Body of pancreas (tissue), 4 donors: ENCODE measurements around the gene PRRC2B. TPM values are rescaled to one million over a fixed set of nuclear protein-coding genes. Genes with fewer than 3 reads are reported as not detected.

Source experiments
- ATAC-seq: fragments of 150-250 bp; one replicate; pipeline ENCODE4 v1.9.1; 2016
- DNase-seq, 4 donors: peaks; one replicate each; pipeline ENCODE4 v3.0.0-alpha.2; 2019
- H3K27ac ChIP-seq, 4 donors: fragments of 200-600 bp; sonication (generic); 1 replicate in 3 of 4; 2 replicates in 1 of 4; pipeline versions ENCODE4 v1.5.1 to v1.6.1; 2016 to 2019; ENCODE audit warnings: mild to moderate bottlenecking in 1 of 4, mixed read lengths in 1 of 4, moderate library complexity in 1 of 4
- H3K27me3 ChIP-seq, 2 donors: fragments of 200-600 bp; sonication (generic); one replicate each; pipeline ENCODE4 v1.6.0; 2016; ENCODE audit warnings: mild to moderate bottlenecking in 1 of 2
- H3K36me3 ChIP-seq, 2 donors: fragments of 200-600 bp; sonication (generic); replicated peaks in 1 of 2; 2 replicates each; pipeline ENCODE4 v1.5.1; 2016; ENCODE audit warnings: low read depth in 2 of 2; ENCODE audit not compliant: insufficient read depth in 1 of 2
- H3K4me1 ChIP-seq: fragments of 200-600 bp; sonication (generic); one replicate; pipeline ENCODE4 v1.6.0; 2016
- H3K4me3 ChIP-seq, 2 donors: fragments of 200-600 bp; sonication (generic); 1 replicate in 1 of 2; 2 replicates in 1 of 2; pipeline ENCODE4 v1.5.1; 2016 to 2019
- H3K9me3 ChIP-seq, 3 donors: fragments of 200-600 bp; sonication (generic); 1 replicate in 2 of 3; 2 replicates in 1 of 3; pipeline ENCODE4 v1.5.1; 2016
- CTCF ChIP-seq, 7 experiments: fragments of 450-650 bp in 4 of 7; fragments of 200-600 bp in 3 of 7; sonication (generic) in 3 of 7; IDR thresholded peaks; one replicate each; pipeline ENCODE4 v1.5.1; 2016 to 2019; ENCODE audit warnings: antibody characterized with exemption in 7 of 7
- POLR2A ChIP-seq, 3 donors: fragments of 450-650 bp; IDR thresholded peaks; one replicate each; pipeline ENCODE4 v1.6.1; 2016; ENCODE audit warnings: antibody characterized with exemption in 3 of 3, mild to moderate bottlenecking in 2 of 3
- WGBS, 2 donors: methylation state at CpG; one replicate each; pipeline ENCODE4 v1.1.5; 2017; 5-methylcytosine and 5-hydroxymethylcytosine counted together
- intact Hi-C: fragments of 100-400 bp; cut with DNase I; formaldehyde crosslinking; loops from one replicate; pipeline ENCODE4 v1.15.1; 2023
- total RNA-seq, 2 donors: library from RNA; depleted of rRNA; stranded (reverse); fragments of >200 nt; gene quantifications; one replicate each; pipeline ENCODE4 v1.1.0, GENCODE V29; 2016

The PRRC2B gene
- total RNA-seq, 2 donors from 2014 or later = 78.3 to 177 TPM

DNA sequence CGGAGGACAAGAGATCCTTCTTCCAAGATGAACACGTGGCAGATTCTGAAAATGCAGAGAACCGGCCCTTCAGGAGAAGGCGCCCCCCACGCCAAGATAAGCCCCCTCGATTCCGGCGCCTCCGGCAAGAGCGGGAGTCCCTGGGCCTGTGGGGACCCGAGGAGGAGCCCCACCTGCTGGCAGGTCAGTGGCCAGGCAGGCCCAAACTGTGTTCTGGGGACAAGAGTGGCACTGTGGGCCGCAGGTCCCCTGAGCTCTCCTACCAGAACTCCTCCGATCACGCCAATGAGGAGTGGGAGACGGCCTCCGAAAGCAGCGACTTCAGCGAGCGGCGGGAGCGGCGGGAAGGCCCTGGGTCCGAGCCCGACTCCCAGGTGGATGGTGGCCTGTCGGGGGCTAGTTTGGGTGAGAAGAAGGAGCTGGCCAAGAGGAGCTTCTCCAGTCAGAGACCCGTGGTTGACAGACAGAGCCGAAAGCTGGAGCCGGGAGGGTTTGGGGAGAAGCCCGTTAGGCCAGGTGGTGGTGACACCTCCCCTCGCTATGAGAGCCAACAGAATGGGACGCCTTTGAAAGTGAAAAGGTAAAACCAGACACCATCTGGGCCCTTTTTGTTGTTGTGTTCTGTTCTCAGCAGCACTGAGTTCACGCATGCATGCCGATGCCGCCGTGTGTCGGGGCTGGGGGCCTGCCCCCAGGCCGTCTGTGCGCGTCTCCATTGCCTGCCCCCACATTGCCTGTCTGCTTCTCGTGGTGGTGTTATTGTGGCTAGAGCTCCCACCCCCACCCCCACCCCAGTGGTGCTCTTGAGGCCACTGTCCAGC, 82.3 kb downstream of the PRRC2B start:
- ATAC-seq = no peak
- TF ChIP-seq CTCF (IDR thresholded peaks at IDR 0.05) (peak in 3 of 7 experiments; percentile 19 to 31 (median 31)), POLR2A (IDR thresholded peaks at IDR 0.05) (no peak)
- Histone ChIP-seq H3K4me3 (no peak overlapping the region), H3K4me1 (no peaks in the 10 kb centered on the region), H3K27ac (no peak overlapping the region), H3K36me3 (peaks cover 31 to 59% of the 10 kb centered on the region in 2 donors), H3K9me3 (no peaks in the 10 kb centered on the region), H3K27me3 (no peaks in the 10 kb centered on the region)
- DNase-seq = no peak
- intact Hi-C loops = loop anchor here (5.0 kb wide), 1 partner anchor 124 kb away; no protein-coding TSS in a partner anchor
- WGBS, 2 donors = 82 to 93% methylated on average over 21 to 39 of the region's 40 CpGs

GRCh38 chr9:131476777-131477345, 83.0 kb downstream of the PRRC2B start:
- Histone ChIP-seq H3K36me3 (peaks cover 31 to 59% of the 10 kb centered on the region in 2 donors), H3K4me1 (no peaks in the 10 kb centered on the region), H3K9me3 (no peaks in the 10 kb centered on the region), H3K4me3 (no peak overlapping the region), H3K27me3 (no peaks in the 10 kb centered on the region), H3K27ac (no peak overlapping the region)
- no peak for TF ChIP-seq CTCF (IDR thresholded peaks at IDR 0.05)
- no peak for TF ChIP-seq POLR2A (IDR thresholded peaks at IDR 0.05)
- intact Hi-C loops = loop anchor here (5.0 kb wide), 1 partner anchor 125 kb away; no protein-coding TSS in a partner anchor
- DNase-seq = no peak
- ATAC-seq = no peak
- 79% methylated on average over 18 of the region's 18 CpGs; no CpG with 5 or more reads in 1 of the 2 donors for WGBS, 2 donors

- Histone ChIP-seq H3K36me3 (peaks cover 33 to 59% of the 10 kb centered on the region in 2 donors), H3K9me3 (no peaks in the 10 kb centered on the region), H3K4me3 (no peak overlapping the region), H3K4me1 (no peaks in the 10 kb centered on the region), H3K27ac (no peak overlapping the region), H3K27me3 (no peaks in the 10 kb centered on the region)
- WGBS, 2 donors = 92 to 95% methylated on average over 7 to 10 of the region's 11 CpGs
- DNase-seq (no peak), ATAC-seq (no peak)
- intact Hi-C loops = loop anchor here (5.0 kb wide), 1 partner anchor 125 kb away; no protein-coding TSS in a partner anchor
- TF ChIP-seq CTCF (IDR thresholded peaks at IDR 0.05) (no peak), POLR2A (IDR thresholded peaks at IDR 0.05) (no peak)
These were observed 83.5 kb downstream of the PRRC2B start for GRCh38 chr9:131477367-131477766.

- no peak overlapping the region for H3K4me3 ChIP-seq
- no peak overlapping the region for H3K27ac ChIP-seq
- intact Hi-C loops = loop anchor here (5.0 kb wide), 1 partner anchor 126 kb away; no protein-coding TSS in a partner anchor
- no peaks in the 10 kb centered on the region for H3K4me1 ChIP-seq
- ATAC-seq (no peak), DNase-seq (no peak)
- no peaks in the 10 kb centered on the region for H3K27me3 ChIP-seq
- TF ChIP-seq CTCF (IDR thresholded peaks at IDR 0.05) (no peak), POLR2A (IDR thresholded peaks at IDR 0.05) (no peak)
- 84 to 94% methylated on average over 10 to 18 of the region's 19 CpGs for WGBS, 2 donors
- H3K9me3 ChIP-seq = no peaks in the 10 kb centered on the region
- H3K36me3 ChIP-seq = peaks cover 39 to 60% of the 10 kb centered on the region in 2 donors
These were observed 84.0 kb downstream of the PRRC2B start for GRCh38 chr9:131477816-131478419.
